AG09319 (cell line): ENCODE measurements around the gene CD93.

Experiments
- DNase-seq: peaks from one replicate; pipeline ENCODE4 v3.0.0-alpha.2; 2010; ENCODE audit warnings: low read depth; ENCODE audit errors: extremely low read depth
- CTCF ChIP-seq: IDR thresholded peaks from 2 replicates; pipeline ENCODE4 v1.5.1; 2011; ENCODE audit warnings: low read depth, mild to moderate bottlenecking, inconsistent platforms, low read length, moderate library complexity

CD93 gene

GRCh38 chr20:23039885-23040508, 46.1 kb downstream of the CD93 start:
- TF ChIP-seq CTCF, result no peak
- DNase-seq, result no peak

- DNase-seq, result no peak
- no peak for TF ChIP-seq CTCF
Measured at GRCh38 chr20:23039136-23039875, 46.8 kb downstream of the CD93 start.

GRCh38 chr20:23037017-23037481, 49.1 kb downstream of the CD93 start:
- no peak for DNase-seq
- no peak for TF ChIP-seq CTCF

- no peak for TF ChIP-seq CTCF
- DNase-seq, result no peak
Measured at GRCh38 chr20:23036371-23036770, 49.8 kb downstream of the CD93 start.

- TF ChIP-seq CTCF, result no peak
- DNase-seq, result no peak
Measured at GRCh38 chr20:23035731-23036130, 50.4 kb downstream of the CD93 start.

- DNase-seq, result no peak
- TF ChIP-seq CTCF, result no peak
Measured at GRCh38 chr20:23034721-23035671, 51.1 kb downstream of the CD93 start, which contains the start of gene SSTR4. TSS of gene SSTR4 (plus strand) at chr20:23035312. CDS start at chr20:23035484, 172 bp downstream.
